NCI-H1694 (cell line): Measurements from ENCODE around the gene RFPL2.
"Not testable (repeated sequence)": the region's sequence is repeated elsewhere in the genome, so short reads cannot be mapped to it uniquely, and the experiment has no call there.

Source experiments
- DNase-seq: peaks from one replicate; lab custom pipeline; 2025; lab: John Stamatoyannopoulos, UW

Gene RFPL2

DNA sequence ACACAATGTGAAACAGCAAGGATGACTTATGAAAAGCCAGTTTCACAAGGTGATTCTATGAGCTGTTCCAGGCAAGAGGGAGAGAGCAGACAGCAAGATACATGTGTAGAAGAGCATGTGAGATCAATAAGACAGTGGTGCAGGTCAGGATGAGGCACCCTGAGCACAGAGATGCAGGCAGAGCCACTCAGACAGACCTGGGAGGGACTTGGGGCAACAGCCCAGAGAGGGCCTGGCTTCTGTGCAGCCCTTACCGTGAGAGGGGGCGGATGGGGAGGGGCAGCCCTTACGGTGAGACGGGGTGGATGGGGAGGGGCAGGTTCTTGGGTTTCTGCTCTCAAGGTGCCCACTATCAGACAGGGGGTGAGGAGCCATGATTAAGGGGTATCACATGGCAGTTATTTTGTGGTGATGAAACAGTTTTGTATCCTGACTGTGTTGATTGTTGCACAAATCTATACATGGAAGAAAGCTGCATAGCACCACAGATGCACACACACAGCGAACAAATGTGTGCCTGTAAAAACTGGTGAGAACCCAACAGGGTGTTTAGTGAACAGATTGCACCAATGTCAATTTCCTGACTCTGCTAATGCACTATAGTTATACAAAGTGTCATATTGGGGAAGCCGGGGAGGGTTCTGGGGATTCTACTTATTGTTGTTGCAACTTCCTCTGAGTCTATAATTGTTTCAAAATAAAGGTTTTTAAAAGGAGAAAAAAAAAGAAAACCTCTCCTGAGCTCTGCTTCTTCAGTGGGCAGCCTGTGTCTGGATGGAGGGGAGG is 40.6 kb downstream of the RFPL2 start:
- no peak for DNase-seq

DNA sequence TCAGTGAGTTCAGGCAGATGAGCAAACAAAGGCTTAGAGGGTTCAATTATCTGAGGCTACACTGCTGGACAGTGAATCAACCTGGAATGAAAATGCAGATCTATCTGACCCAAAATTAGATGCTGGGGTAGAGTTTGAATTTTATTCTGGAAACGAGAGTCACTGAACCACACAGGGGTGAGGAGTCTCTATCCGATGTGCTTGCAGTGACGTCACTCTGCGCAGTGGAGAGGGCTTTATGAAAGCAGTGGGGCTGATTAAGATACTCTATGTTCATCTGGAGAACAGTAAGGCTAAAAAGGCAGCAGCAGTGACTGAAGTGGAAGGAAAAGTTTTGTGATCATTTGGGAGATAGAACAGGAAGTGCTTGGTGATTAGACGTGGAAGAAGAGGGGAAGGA is 44.5 kb downstream of the RFPL2 start:
- DNase-seq: not testable (repeated sequence)

DNA sequence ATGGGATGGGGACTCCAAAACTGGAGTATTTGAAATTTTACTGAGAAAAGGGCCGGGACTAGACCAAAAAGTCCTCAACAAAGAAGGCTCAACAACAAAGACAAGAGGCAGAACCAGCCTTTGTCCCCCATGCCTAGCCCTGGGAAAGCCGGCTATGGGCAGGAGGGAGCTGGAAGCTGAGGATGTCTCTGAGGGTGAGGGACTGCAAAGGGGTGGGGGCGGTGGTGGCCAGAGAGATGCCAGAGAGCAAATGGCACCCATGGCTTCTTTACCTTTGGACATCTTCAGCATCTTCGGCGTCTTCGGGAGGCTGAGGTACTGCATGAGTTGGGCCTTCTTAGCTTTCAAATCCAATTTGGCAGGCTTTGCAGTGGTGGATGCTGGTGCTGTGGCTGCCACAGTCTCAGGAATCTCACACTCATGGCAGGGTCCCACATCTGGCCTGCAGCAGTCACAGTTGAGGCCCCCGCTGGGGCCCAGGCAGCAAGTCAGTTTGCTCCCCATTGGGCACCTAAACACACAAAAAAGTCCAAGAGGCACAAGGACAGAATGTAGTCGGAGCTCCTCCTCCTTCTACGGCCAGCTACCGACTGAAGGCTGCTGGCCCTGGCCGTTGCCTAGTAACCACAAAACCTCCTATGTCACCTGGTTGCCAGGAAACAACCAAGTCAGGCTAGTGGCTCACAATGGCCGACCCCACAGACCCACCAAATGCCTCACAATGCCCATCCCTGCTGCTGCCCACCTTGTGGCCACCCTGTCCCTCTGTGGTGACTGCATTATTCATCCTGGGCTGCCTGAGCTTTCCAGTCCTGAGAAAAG is 46.0 kb downstream of the RFPL2 start, which contains the start of gene C22orf42:
Gene C22orf42 (minus strand): TSS at position 592 of the 822 bp plus-strand sequence. CDS start 88 bp downstream, at position 504.
- no peak for DNase-seq

DNA sequence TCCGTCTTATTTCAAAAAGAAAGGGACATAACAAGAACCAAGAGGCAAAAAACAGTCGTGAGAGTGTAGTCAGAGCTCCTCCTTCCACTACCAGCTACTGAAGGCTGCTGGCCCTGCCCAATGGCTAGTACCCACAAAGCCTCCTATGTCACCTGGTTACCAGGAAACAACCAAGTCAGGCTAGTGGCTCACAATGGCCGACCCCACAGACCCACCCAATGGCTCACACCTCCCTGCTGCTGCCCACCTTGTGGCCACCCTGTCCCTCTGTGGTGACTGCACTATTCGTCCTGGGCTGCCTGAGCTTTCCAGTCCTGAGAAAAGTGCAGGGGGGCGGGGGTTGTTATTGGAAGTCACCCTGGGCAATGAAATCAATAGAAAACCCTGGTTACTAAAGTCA is 47.2 kb downstream of the RFPL2 start:
- not testable (repeated sequence) for DNase-seq

DNA sequence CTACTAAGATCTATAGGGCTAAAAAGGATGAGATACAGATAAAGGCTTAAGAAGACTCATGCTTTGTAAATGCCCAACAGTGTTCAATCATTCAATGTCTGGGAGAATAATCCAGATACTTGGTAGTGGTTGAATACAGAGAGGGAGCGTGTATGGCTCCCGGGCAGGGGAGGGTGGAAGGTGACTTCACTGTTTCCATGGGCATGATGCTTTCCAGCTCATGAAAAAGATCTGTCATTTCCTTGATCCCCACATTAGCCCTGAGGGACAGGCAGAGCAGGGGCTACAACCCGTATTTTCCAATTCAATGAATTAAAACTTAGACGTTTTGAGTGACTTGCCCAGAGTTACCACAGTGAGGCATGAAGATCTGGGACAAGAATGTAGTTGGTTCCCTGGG is 50.1 kb downstream of the RFPL2 start:
- not testable (repeated sequence) for DNase-seq

DNA sequence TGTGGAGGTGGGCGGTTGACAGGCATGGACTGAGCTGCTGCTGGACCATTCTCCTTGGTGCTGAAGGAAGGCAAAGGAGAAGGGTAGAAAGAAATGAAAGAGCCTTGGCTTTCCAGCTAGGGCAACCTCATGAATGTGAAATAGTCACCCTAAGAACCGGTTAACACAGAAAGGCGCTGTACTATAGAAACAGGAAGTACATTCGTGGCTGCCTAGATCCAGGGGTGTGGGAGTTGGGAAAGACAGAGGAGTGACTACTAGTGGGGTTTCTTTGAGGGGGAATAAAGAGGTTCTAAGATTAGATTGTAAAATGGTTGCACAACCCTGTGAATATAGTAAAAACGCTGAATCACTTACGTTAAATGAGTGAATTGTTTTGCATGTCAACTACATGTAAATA is 53.2 kb downstream of the RFPL2 start:
- DNase-seq: not testable (repeated sequence)

DNA sequence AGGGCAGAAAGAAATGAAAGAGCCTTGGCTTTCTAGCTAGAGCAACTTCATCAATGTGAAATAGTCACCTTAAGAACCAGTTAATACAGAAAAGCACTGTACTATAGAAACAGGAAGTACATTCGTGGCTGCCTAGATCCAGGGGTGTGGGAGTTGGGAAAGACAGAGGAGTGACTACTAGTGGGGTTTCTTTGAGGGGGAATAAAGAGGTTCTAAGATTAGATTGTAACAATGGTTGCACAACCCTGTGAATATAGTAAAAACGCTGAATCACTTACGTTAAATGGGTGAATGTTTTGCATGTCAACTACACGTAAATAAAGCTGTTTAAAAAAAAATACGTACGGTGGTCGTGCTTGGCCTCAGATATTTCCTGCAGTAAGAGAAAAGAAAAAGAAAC is 54.2 kb downstream of the RFPL2 start:
- DNase-seq: not testable (repeated sequence)

DNA sequence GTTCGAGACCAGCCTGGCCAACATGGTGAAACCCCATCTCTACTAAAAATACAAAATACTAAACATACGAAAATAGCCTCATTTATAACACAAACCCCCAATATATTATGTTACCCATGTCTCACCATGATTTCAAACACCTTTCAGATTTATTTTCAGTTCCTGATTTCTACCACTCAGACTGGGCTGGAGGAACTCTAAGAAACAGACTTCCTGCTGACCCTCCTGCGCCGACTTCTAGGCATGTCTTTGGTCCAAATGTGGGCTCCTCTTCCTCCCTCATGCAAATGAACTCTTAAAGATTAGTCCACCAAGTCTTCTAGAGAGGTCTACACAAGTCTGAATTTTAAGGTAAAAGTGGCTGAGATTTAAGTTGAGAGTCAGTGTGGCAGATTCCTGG is 56.5 kb downstream of the RFPL2 start:
- DNase-seq: not testable (repeated sequence)

DNA sequence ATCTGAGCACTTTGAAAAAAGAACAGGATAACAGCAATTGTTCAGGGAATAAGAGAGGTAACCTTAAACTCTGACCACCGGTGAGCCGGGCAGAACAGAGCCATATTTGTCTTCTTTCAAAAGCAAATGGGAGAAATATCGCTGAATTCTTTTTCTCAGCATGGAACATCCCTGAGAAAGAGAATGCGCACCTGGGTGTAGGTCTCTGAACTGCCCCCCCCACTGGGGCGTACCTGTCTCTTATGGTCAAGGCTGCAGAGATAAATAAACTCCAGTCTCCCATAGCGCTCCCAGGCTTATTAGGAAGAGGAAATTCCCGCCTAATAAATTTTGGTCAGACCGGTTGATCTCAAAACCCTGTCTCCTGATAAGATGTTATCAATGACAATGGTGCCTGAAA is 57.7 kb downstream of the RFPL2 start:
- DNase-seq: not testable (repeated sequence)

DNA sequence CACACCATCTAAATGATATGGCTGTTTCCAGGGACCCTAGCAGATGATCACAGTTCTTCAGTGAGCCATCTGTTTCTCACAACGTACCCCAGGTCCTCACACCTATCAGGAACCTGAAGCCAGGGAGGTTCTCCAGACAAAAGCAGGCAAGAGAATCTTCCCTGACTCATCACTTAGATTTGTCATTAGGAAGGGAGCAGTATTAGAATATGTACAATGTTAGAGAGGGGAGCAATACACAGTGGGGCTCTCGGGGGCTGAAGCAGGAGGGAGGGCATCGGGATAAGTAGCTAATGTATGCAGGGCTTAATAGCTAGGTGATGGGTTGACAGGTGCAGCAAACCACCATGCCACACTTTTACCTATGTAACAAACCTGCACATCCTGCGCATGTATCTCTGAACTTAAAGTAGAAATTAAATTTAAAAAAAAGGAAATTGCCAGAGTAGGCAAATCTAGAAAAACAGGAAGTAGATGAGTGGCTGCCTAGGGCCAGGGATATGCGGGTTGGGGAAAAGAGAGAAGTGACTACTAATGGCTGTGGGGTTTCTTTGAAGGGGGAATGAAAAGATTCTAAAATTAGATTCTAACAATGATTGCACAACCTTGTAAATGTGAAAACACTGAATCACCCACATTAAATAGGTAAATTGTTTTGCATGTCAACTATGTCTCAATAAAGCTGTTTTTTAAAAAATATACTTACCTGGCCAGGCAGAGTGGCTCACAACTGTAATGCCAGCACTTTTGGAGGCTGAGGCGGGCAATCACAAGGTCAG is 60.2 kb downstream of the RFPL2 start:
- DNase-seq: no peak

DNA sequence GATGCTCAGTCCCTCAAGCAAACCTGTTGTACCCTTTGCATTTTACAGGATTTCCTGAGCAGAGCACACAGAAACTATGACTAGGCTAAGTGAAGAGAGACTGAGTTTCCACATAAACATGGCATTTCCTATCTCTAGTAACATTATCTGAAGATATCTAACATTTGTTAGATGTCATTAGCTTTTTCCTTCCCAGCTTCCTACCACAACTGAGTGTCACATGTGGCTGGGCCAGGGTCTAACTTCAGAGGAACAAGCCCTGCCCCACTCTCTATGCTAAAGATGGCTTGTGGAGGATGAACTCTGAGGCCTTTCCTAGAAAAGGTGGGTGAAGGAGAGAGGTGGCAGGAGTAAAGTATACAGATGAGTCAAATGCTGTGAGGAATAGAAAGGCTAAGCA is 62.3 kb downstream of the RFPL2 start:
- no peak for DNase-seq

DNA sequence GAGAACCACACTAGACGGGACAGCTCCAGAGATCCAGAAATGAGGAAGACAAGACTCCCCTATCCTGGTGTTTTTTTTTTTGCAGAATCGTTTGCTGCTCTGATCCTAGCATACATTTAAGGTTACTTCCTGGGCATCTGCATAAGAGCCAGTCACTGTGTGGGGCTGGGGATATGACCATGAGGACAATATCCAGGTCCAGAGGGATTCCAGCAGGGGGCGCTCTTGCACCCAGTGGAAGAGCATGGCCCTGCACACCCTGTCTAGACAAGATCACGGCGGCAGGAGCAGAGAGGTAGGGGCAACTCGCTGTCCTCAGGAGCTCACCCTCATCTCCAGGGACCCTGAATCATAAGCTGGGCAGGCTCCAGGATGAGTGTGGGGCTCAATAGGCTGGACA is 64.2 kb downstream of the RFPL2 start:
- DNase-seq: not testable (repeated sequence)
